ENCODE data around the gene BPI.
"Not testable (repeated sequence)": the region's sequence is repeated elsewhere in the genome, so short reads cannot be mapped to it uniquely, and the experiment has no call there.

BPI gene

GRCh38 chr20:38303908-38304379, at the start of gene BPI:
BPI (plus strand) TSS chr20:38304156; CDS start chr20:38304224, 68 bp downstream.
- no peak for DNase-seq (ENCODE audit: low spot score)

- not testable (repeated sequence) for DNase-seq (ENCODE audit: low spot score)
Observed at GRCh38 chr20:38254621-38255020, 49.3 kb upstream of the BPI start.

- no peak for DNase-seq (ENCODE audit: low spot score)
Observed at GRCh38 chr20:38255393-38255792, 48.6 kb upstream of the BPI start.

- no peak for DNase-seq (ENCODE audit: low spot score)
Observed at GRCh38 chr20:38256021-38256420, 47.9 kb upstream of the BPI start.

GRCh38 chr20:38256966-38257365, 47.0 kb upstream of the BPI start:
- no peak for DNase-seq (ENCODE audit: low spot score)

- no peak for DNase-seq (ENCODE audit: low spot score)
Observed at GRCh38 chr20:38258545-38259215, 45.3 kb upstream of the BPI start.

- no peak for DNase-seq (ENCODE audit: low spot score)
Observed at GRCh38 chr20:38260025-38260377, 44.0 kb upstream of the BPI start.

GRCh38 chr20:38260378-38261053, 43.4 kb upstream of the BPI start, which contains the start of gene KIAA1755:
KIAA1755 (minus strand) TSS chr20:38260735; CDS start chr20:38260500, 235 bp downstream.
- DNase-seq (ENCODE audit: low spot score) = no peak

- no peak for DNase-seq (ENCODE audit: low spot score)
Observed at GRCh38 chr20:38261054-38261390, 42.9 kb upstream of the BPI start.

GRCh38 chr20:38262931-38263330, 41.0 kb upstream of the BPI start:
- no peak for DNase-seq (ENCODE audit: low spot score)

GRCh38 chr20:38266426-38266825, 37.5 kb upstream of the BPI start:
- no peak for DNase-seq (ENCODE audit: low spot score)

GRCh38 chr20:38267296-38267695, 36.7 kb upstream of the BPI start:
- no peak for DNase-seq (ENCODE audit: low spot score)

- DNase-seq (ENCODE audit: low spot score) = no peak
Observed at GRCh38 chr20:38267901-38268514, 35.9 kb upstream of the BPI start.

GRCh38 chr20:38269040-38269439, 34.9 kb upstream of the BPI start:
- DNase-seq (ENCODE audit: low spot score) = no peak

- no peak for DNase-seq (ENCODE audit: low spot score)
Observed at GRCh38 chr20:38269715-38270114, 34.2 kb upstream of the BPI start.

GRCh38 chr20:38270869-38271605, 32.9 kb upstream of the BPI start:
- DNase-seq (ENCODE audit: low spot score) = no peak

- no peak for DNase-seq (ENCODE audit: low spot score)
Observed at GRCh38 chr20:38271608-38272120, 32.3 kb upstream of the BPI start.

GRCh38 chr20:38272398-38272797, 31.6 kb upstream of the BPI start:
- no peak for DNase-seq (ENCODE audit: low spot score)

GRCh38 chr20:38272961-38273360, 31.0 kb upstream of the BPI start:
- DNase-seq (ENCODE audit: low spot score) = no peak

- no peak for DNase-seq (ENCODE audit: low spot score)
Observed at GRCh38 chr20:38275815-38276550, 28.0 kb upstream of the BPI start.

- DNase-seq (ENCODE audit: low spot score) = no peak
Observed at GRCh38 chr20:38277285-38277684, 26.7 kb upstream of the BPI start.

GRCh38 chr20:38277691-38278090, 26.3 kb upstream of the BPI start:
- no peak for DNase-seq (ENCODE audit: low spot score)

All from CD4-positive, alpha-beta T cell treated with Interleukin-6 at 100 ng/mL for 8 hours (primary cell).